ENCODE results near the gene TNFRSF4.

TNFRSF4 gene

GRCh38 chr1:1247341-1247913, 33.5 kb upstream of the TNFRSF4 start:
- Histone ChIP-seq H3K36me3 (ENCODE audit: insufficient read depth, low read length) (no peaks in the 10 kb centered on the region), H3K27ac (no peak overlapping the region), H3K9me3 (ENCODE audit: low read depth, low read length) (no peaks in the 10 kb centered on the region), H3K4me3 (no peak overlapping the region), H3K9ac (ENCODE audit: insufficient read length) (no peak overlapping the region)
- DNase-seq (ENCODE audit: low read depth, low spot score), result no peak
- TF ChIP-seq POLR2AphosphoS5 (IDR thresholded peaks at IDR 0.05; ENCODE audit: borderline replicate concordance, low read depth, low read length), result no peak
- no peak for TF ChIP-seq EZH2 (IDR thresholded peaks at IDR 0.05)
- no peak for TF ChIP-seq FOXP2 (optimal IDR thresholded peaks at IDR 0.05; ENCODE audit: control extremely low read depth, extremely low read length, insufficient read depth)

- H3K4me3 ChIP-seq, result no peak within 1 kb of the TSS
- DNase-seq (ENCODE audit: low read depth, low spot score), result no peak
- no peak within 1 kb of the TSS for H3K9ac ChIP-seq (ENCODE audit: insufficient read length)
Measured at GRCh38 chr1:1246577-1247340, 32.8 kb upstream of the TNFRSF4 start, which contains the start of gene C1QTNF12. Gene C1QTNF12, minus strand, starts transcription at chr1:1246722. Its CDS starts 32 bp downstream, at chr1:1246690.

GRCh38 chr1:1245817-1246576, 32.0 kb upstream of the TNFRSF4 start:
- TF ChIP-seq EZH2 (IDR thresholded peaks at IDR 0.05) (no peak), FOXP2 (optimal IDR thresholded peaks at IDR 0.05; ENCODE audit: control extremely low read depth, extremely low read length, insufficient read depth) (no peak), POLR2AphosphoS5 (IDR thresholded peaks at IDR 0.05; ENCODE audit: borderline replicate concordance, low read depth, low read length) (no peak)
- H3K36me3 ChIP-seq (ENCODE audit: insufficient read depth, low read length), result no peaks in the 10 kb centered on the region
- no peak for DNase-seq (ENCODE audit: low read depth, low spot score)
- no peaks in the 10 kb centered on the region for H3K9me3 ChIP-seq (ENCODE audit: low read depth, low read length)
- H3K9ac ChIP-seq (ENCODE audit: insufficient read length), result no peak overlapping the region
- H3K4me3 ChIP-seq, result no peak overlapping the region
- H3K27ac ChIP-seq, result no peak overlapping the region

More at GRCh38 chr1:1246577-1247340, 32.8 kb upstream of the TNFRSF4 start, which contains the start of gene C1QTNF12:
- Histone ChIP-seq H3K36me3 (ENCODE audit: insufficient read depth, low read length) (no peaks in the 10 kb centered on the region), H3K9me3 (ENCODE audit: low read depth, low read length) (no peaks in the 10 kb centered on the region), H3K27ac (no peak within 1 kb of the TSS)
- TF ChIP-seq FOXP2 (optimal IDR thresholded peaks at IDR 0.05; ENCODE audit: control extremely low read depth, extremely low read length, insufficient read depth), result no peak
- TF ChIP-seq POLR2AphosphoS5 (IDR thresholded peaks at IDR 0.05; ENCODE audit: borderline replicate concordance, low read depth, low read length), result no peak
- no peak for TF ChIP-seq EZH2 (IDR thresholded peaks at IDR 0.05)

- H3K27ac ChIP-seq, result no peak overlapping the region
- no peak for DNase-seq (ENCODE audit: low read depth, low spot score)
Measured at GRCh38 chr1:1245178-1245816, 31.3 kb upstream of the TNFRSF4 start.

GRCh38 chr1:1244192-1244811, 30.3 kb upstream of the TNFRSF4 start:
- TF ChIP-seq POLR2AphosphoS5 (IDR thresholded peaks at IDR 0.05; ENCODE audit: borderline replicate concordance, low read depth, low read length), result no peak
- TF ChIP-seq FOXP2 (optimal IDR thresholded peaks at IDR 0.05; ENCODE audit: control extremely low read depth, extremely low read length, insufficient read depth), result no peak
- no peak for TF ChIP-seq EZH2 (IDR thresholded peaks at IDR 0.05)
- DNase-seq (ENCODE audit: low read depth, low spot score), result no peak
- H3K4me3 ChIP-seq, result no peak overlapping the region
- no peak overlapping the region for H3K9ac ChIP-seq (ENCODE audit: insufficient read length)
- no peaks in the 10 kb centered on the region for H3K36me3 ChIP-seq (ENCODE audit: insufficient read depth, low read length)
- no peaks in the 10 kb centered on the region for H3K9me3 ChIP-seq (ENCODE audit: low read depth, low read length)
- H3K27ac ChIP-seq, result no peak overlapping the region

More at GRCh38 chr1:1245178-1245816, 31.3 kb upstream of the TNFRSF4 start:
- TF ChIP-seq EZH2 (IDR thresholded peaks at IDR 0.05), result no peak
- no peak for TF ChIP-seq POLR2AphosphoS5 (IDR thresholded peaks at IDR 0.05; ENCODE audit: borderline replicate concordance, low read depth, low read length)
- TF ChIP-seq FOXP2 (optimal IDR thresholded peaks at IDR 0.05; ENCODE audit: control extremely low read depth, extremely low read length, insufficient read depth), result no peak
- Histone ChIP-seq H3K36me3 (ENCODE audit: insufficient read depth, low read length) (no peaks in the 10 kb centered on the region), H3K4me3 (no peak overlapping the region), H3K9ac (ENCODE audit: insufficient read length) (no peak overlapping the region), H3K9me3 (ENCODE audit: low read depth, low read length) (no peaks in the 10 kb centered on the region)

- Histone ChIP-seq H3K36me3 (ENCODE audit: insufficient read depth, low read length) (no peaks in the 10 kb centered on the region), H3K27ac (no peak overlapping the region), H3K9me3 (ENCODE audit: low read depth, low read length) (no peaks in the 10 kb centered on the region), H3K4me3 (no peak overlapping the region), H3K9ac (ENCODE audit: insufficient read length) (no peak overlapping the region)
- TF ChIP-seq EZH2 (IDR thresholded peaks at IDR 0.05) (no peak), FOXP2 (optimal IDR thresholded peaks at IDR 0.05; ENCODE audit: control extremely low read depth, extremely low read length, insufficient read depth) (no peak), POLR2AphosphoS5 (IDR thresholded peaks at IDR 0.05; ENCODE audit: borderline replicate concordance, low read depth, low read length) (no peak)
- no peak for DNase-seq (ENCODE audit: low read depth, low spot score)
Measured at GRCh38 chr1:1243807-1244191, 29.8 kb upstream of the TNFRSF4 start.

GRCh38 chr1:1243266-1243660, 29.3 kb upstream of the TNFRSF4 start:
- Histone ChIP-seq H3K36me3 (ENCODE audit: insufficient read depth, low read length) (no peaks in the 10 kb centered on the region), H3K4me3 (no peak overlapping the region), H3K9me3 (ENCODE audit: low read depth, low read length) (no peaks in the 10 kb centered on the region), H3K9ac (ENCODE audit: insufficient read length) (no peak overlapping the region), H3K27ac (no peak overlapping the region)
- DNase-seq (ENCODE audit: low read depth, low spot score), result no peak
- TF ChIP-seq EZH2 (IDR thresholded peaks at IDR 0.05) (no peak), POLR2AphosphoS5 (IDR thresholded peaks at IDR 0.05; ENCODE audit: borderline replicate concordance, low read depth, low read length) (no peak), FOXP2 (optimal IDR thresholded peaks at IDR 0.05; ENCODE audit: control extremely low read depth, extremely low read length, insufficient read depth) (no peak)

All from SK-N-MC (cell line).